ENCODE results near the gene PTPRO. TPM values are rescaled to one million over a fixed set of nuclear protein-coding genes. Genes with fewer than 3 reads are reported as not detected.
A peak's percentile ranks its signal among the peaks of the same experiment; 100 is the strongest.

PTPRO gene
- total RNA-seq, 1 donor from 2014 or later: 4.3 TPM

DNA sequence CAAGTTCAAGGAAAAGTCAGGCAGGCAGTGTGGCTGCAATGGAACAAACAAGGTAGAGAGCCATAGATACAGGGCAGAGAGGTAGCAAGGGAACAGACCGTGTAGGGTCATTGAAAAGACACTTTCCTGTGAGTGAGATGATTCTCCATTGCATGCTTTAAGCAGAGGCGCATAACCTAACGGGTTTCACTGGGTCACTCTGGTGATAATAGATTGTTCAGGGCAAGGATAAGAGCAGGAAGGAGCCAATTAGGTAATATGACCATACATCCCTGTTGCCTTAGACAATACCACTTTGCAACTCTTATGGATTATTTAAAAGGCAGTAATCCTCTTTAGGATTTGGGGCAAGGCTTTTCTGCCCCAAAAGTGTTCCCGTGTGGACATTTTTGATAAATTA, 214.1 kb downstream of the PTPRO start:
- peaks cover 11% of the 10 kb centered on the region for H3K4me1 Mint-ChIP-seq

DNA sequence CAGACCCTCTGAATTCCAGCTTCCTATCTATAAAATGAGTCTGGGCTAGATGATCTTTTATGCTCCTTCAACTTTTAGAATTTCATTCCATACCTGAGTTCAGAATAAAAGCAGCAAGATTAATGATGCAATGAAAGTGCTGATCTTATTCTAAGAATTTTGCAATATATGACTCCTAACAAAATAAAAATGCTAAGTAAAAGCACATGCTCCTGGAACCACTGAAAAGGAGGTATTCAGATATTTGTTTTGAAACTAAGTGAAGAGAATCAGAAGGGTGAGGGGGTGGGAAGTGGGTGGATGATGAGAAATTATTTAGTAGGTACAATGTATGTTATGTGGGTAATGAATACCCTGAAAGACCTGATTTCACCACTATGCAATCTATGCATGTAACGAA, 216.6 kb downstream of the PTPRO start:
- TF ChIP-seq, protein P1, sequence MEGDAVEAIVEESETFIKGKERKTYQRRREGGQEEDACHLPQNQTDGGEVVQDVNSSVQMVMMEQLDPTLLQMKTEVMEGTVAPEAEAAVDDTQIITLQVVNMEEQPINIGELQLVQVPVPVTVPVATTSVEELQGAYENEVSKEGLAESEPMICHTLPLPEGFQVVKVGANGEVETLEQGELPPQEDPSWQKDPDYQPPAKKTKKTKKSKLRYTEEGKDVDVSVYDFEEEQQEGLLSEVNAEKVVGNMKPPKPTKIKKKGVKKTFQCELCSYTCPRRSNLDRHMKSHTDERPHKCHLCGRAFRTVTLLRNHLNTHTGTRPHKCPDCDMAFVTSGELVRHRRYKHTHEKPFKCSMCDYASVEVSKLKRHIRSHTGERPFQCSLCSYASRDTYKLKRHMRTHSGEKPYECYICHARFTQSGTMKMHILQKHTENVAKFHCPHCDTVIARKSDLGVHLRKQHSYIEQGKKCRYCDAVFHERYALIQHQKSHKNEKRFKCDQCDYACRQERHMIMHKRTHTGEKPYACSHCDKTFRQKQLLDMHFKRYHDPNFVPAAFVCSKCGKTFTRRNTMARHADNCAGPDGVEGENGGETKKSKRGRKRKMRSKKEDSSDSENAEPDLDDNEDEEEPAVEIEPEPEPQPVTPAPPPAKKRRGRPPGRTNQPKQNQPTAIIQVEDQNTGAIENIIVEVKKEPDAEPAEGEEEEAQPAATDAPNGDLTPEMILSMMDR (IDR thresholded peaks at IDR 0.05; ENCODE audit: unreplicated experiment): no peak
- Mint-ChIP-seq H3K27ac (peak overlapping the region; percentile 21), H3K4me3 (no peak overlapping the region), H3K36me3 (no peaks in the 10 kb centered on the region), H3K4me1 (peaks cover 19% of the 10 kb centered on the region), H3K27me3 (ENCODE audit: low read depth) (no peaks in the 10 kb centered on the region), H3K9me3 (no peaks in the 10 kb centered on the region)
- no peak for DNase-seq (ENCODE audit: low spot score in 2 of 2, unreplicated experiment in 2 of 2)

More for the DNA sequence above, 214.1 kb downstream of the PTPRO start:
- H3K36me3 Mint-ChIP-seq: no peaks in the 10 kb centered on the region
- no peak overlapping the region for H3K4me3 Mint-ChIP-seq
- TF ChIP-seq, protein P1 (IDR thresholded peaks at IDR 0.05; ENCODE audit: unreplicated experiment): no peak
- DNase-seq (ENCODE audit: low spot score in 2 of 2, unreplicated experiment in 2 of 2): no peak
- no peaks in the 10 kb centered on the region for H3K9me3 Mint-ChIP-seq
- no peaks in the 10 kb centered on the region for H3K27me3 Mint-ChIP-seq (ENCODE audit: low read depth)
- no peak overlapping the region for H3K27ac Mint-ChIP-seq

DNA sequence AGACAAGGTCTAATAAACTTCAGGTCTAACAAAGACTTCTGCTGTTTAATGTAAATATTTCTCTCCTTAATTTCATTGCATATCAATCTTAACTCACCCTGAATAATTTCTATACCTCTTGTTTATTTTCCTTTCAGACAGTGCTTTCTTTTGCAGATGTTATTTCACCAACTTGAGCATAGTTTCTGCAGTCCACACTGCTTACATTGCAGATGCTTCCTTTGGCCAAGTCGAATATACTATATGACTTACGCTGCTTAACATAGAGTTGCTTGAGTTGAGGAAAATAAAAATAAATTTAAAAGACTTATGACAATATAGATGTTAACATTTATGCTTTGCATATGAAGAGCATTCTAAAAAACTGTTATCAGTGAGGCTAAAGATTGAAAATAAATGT, 217.7 kb downstream of the PTPRO start:
- Mint-ChIP-seq H3K27me3 (ENCODE audit: low read depth) (no peaks in the 10 kb centered on the region), H3K9me3 (no peaks in the 10 kb centered on the region), H3K4me3 (no peak overlapping the region), H3K27ac (no peak overlapping the region), H3K36me3 (no peaks in the 10 kb centered on the region), H3K4me1 (peaks cover 20% of the 10 kb centered on the region)
- no peak for DNase-seq (ENCODE audit: low spot score in 2 of 2, unreplicated experiment in 2 of 2)
- TF ChIP-seq, protein P1 (IDR thresholded peaks at IDR 0.05; ENCODE audit: unreplicated experiment): no peak

DNA sequence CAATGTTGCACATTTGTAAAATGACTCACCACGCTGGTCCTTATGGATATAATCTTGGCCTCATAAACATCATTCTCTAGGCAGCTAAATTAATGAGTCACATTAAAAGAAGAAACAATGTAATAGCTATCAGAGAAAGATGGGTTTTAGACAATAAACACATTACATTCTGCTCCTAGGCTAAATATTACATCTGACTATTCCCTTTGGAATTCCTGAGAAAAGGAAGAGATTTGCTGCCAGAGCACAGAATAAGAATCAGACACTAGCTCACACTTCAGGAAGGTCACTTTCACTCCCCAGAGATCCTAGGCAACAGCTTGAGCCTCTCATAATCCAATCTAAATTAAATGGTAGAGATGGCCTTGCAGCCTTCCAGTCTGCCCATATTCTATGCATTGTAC, 218.2 kb downstream of the PTPRO start:
- no peaks in the 10 kb centered on the region for H3K9me3 Mint-ChIP-seq

DNA sequence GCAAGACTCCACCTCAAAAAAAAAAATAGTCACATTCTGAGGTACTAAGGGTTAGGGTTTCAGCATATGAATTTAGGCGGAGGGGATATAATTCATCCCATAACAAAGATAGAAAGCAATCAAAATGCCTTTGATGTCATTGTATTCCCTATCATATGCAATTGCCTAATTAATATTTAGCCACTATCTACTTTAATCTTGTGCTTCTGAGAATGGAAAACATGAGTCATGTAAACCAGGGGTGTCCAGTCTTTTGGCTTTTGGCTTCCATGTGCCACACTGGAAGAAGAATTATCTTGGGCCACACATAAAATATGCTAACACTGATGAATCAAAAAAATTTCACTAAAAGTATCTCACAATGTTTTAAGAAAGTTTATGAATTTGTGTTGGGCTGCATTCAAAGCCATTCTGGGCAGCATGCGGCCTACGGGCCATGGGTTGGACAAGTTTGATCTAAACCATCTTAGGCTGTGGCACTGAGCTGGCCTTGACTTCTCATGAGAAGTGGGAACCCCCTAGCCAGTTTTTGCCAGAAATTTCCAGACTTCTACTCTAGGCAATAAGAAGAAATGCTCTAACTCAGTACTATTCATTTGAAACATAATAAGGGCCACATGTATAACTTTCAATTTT, 219.8 kb downstream of the PTPRO start:
- Mint-ChIP-seq H3K27me3 (ENCODE audit: low read depth) (no peaks in the 10 kb centered on the region), H3K4me1 (peaks cover 31% of the 10 kb centered on the region), H3K36me3 (no peaks in the 10 kb centered on the region), H3K9me3 (no peaks in the 10 kb centered on the region), H3K27ac (no peak overlapping the region), H3K4me3 (no peak overlapping the region)
- TF ChIP-seq, protein P1 (IDR thresholded peaks at IDR 0.05; ENCODE audit: unreplicated experiment): no peak
- DNase-seq (ENCODE audit: low spot score in 2 of 2, unreplicated experiment in 2 of 2): no peak

More for the DNA sequence above, 218.2 kb downstream of the PTPRO start:
- Mint-ChIP-seq H3K27ac (no peak overlapping the region), H3K27me3 (ENCODE audit: low read depth) (no peaks in the 10 kb centered on the region), H3K4me3 (no peak overlapping the region), H3K4me1 (peaks cover 20% of the 10 kb centered on the region), H3K36me3 (no peaks in the 10 kb centered on the region)
- DNase-seq (ENCODE audit: low spot score in 2 of 2, unreplicated experiment in 2 of 2): no peak
- TF ChIP-seq, protein P1 (IDR thresholded peaks at IDR 0.05; ENCODE audit: unreplicated experiment): no peak
